NK-92 treated with Interleukin-12 subunit alpha and Interleukin-12 subunit beta, amount 100 ng/mL, for 24 hours (cell line): ENCODE results near the gene TSPAN5.

Source experiments
- DNase-seq: peaks from one replicate; lab custom pipeline; 2025; lab: John Stamatoyannopoulos, UW

TSPAN5 gene

GRCh38 chr4:98517218-98518021 lies 141.0 kb downstream of the TSPAN5 start:
- no peak for DNase-seq

GRCh38 chr4:98516441-98517217 lies 141.8 kb downstream of the TSPAN5 start:
- no peak for DNase-seq

GRCh38 chr4:98516042-98516440 lies 142.4 kb downstream of the TSPAN5 start:
- no peak for DNase-seq

GRCh38 chr4:98515470-98515809 lies 143.0 kb downstream of the TSPAN5 start:
- DNase-seq: no peak

GRCh38 chr4:98514741-98515469 lies 143.5 kb downstream of the TSPAN5 start:
- DNase-seq: no peak

GRCh38 chr4:98512918-98513317 lies 145.5 kb downstream of the TSPAN5 start:
- no peak for DNase-seq

- no peak for DNase-seq
Measured at GRCh38 chr4:98510757-98511517, 147.5 kb downstream of the TSPAN5 start.

GRCh38 chr4:98510340-98510739 lies 148.1 kb downstream of the TSPAN5 start:
- no peak for DNase-seq

GRCh38 chr4:98509721-98510120 lies 148.7 kb downstream of the TSPAN5 start:
- DNase-seq: no peak

- DNase-seq: no peak
Measured at GRCh38 chr4:98508829-98509598, 149.4 kb downstream of the TSPAN5 start.

GRCh38 chr4:98508248-98508647 lies 150.2 kb downstream of the TSPAN5 start:
- no peak for DNase-seq

- no peak for DNase-seq
Measured at GRCh38 chr4:98507299-98507698, 151.1 kb downstream of the TSPAN5 start.

GRCh38 chr4:98506462-98507132 lies 151.8 kb downstream of the TSPAN5 start:
- no peak for DNase-seq

- DNase-seq: no peak
Measured at GRCh38 chr4:98505992-98506391, 152.4 kb downstream of the TSPAN5 start.

GRCh38 chr4:98504091-98504490 lies 154.3 kb downstream of the TSPAN5 start:
- no peak for DNase-seq

- DNase-seq: no peak
Measured at GRCh38 chr4:98503676-98504075, 154.7 kb downstream of the TSPAN5 start.

- no peak for DNase-seq
Measured at GRCh38 chr4:98502624-98503023, 155.8 kb downstream of the TSPAN5 start.

GRCh38 chr4:98502031-98502430 lies 156.4 kb downstream of the TSPAN5 start:
- DNase-seq: no peak

GRCh38 chr4:98501383-98501782 lies 157.0 kb downstream of the TSPAN5 start:
- no peak for DNase-seq

- no peak for DNase-seq
Measured at GRCh38 chr4:98498774-98499173, 159.6 kb downstream of the TSPAN5 start.
